ENCODE data around the gene CFAP90. TPM values are rescaled to one million over a fixed set of nuclear protein-coding genes. Genes with fewer than 3 reads are reported as not detected.

Gene CFAP90
- total RNA-seq, 4 donors from 2014 or later = not detected

GRCh38 chr5:7878381-7878873, 27.5 kb upstream of the CFAP90 start:
- no peaks in the 10 kb centered on the region for H3K27me3 ChIP-seq
- TF ChIP-seq CTCF (IDR thresholded peaks at IDR 0.05) = no peak
- TF ChIP-seq POLR2A (IDR thresholded peaks at IDR 0.05) = no peak
- no peaks in the 10 kb centered on the region for H3K9me3 ChIP-seq
- no peak for DNase-seq
- H3K27ac ChIP-seq = no peak overlapping the region
- peaks cover 0 to 20% (median 0%) of the 10 kb centered on the region in 4 donors for H3K4me1 ChIP-seq
- H3K4me3 ChIP-seq = no peak overlapping the region
- peaks cover 0 to 71% (median 0%) of the 10 kb centered on the region in 3 donors for H3K36me3 ChIP-seq

- H3K4me1 ChIP-seq = peaks cover 0 to 20% (median 0%) of the 10 kb centered on the region in 4 donors
- no peaks in the 10 kb centered on the region for H3K27me3 ChIP-seq
- TF ChIP-seq POLR2A (IDR thresholded peaks at IDR 0.05) = no peak
- TF ChIP-seq CTCF (IDR thresholded peaks at IDR 0.05) = no peak
- no peaks in the 10 kb centered on the region for H3K9me3 ChIP-seq
- H3K36me3 ChIP-seq = peaks cover 0 to 70% (median 0%) of the 10 kb centered on the region in 3 donors
- no peak overlapping the region for H3K4me3 ChIP-seq
- no peak for DNase-seq
- H3K27ac ChIP-seq = no peak overlapping the region
Observed at GRCh38 chr5:7877851-7878250, 26.9 kb upstream of the CFAP90 start.

GRCh38 chr5:7876867-7877266, 25.9 kb upstream of the CFAP90 start:
- H3K27ac ChIP-seq = no peak overlapping the region
- H3K36me3 ChIP-seq = peaks cover 0 to 66% (median 0%) of the 10 kb centered on the region in 3 donors
- H3K9me3 ChIP-seq = no peaks in the 10 kb centered on the region
- no peak for TF ChIP-seq POLR2A (IDR thresholded peaks at IDR 0.05)
- no peak for TF ChIP-seq CTCF (IDR thresholded peaks at IDR 0.05)
- no peak overlapping the region for H3K4me3 ChIP-seq
- DNase-seq = no peak
- no peaks in the 10 kb centered on the region for H3K27me3 ChIP-seq
- peaks cover 0 to 20% (median 2%) of the 10 kb centered on the region in 4 donors for H3K4me1 ChIP-seq

- no peaks in the 10 kb centered on the region for H3K27me3 ChIP-seq
- DNase-seq = no peak
- TF ChIP-seq CTCF (IDR thresholded peaks at IDR 0.05) (no peak), POLR2A (IDR thresholded peaks at IDR 0.05) (no peak)
- peaks cover 0 to 34% (median 9%) of the 10 kb centered on the region in 4 donors for H3K4me1 ChIP-seq
- peaks cover 0 to 49% (median 0%) of the 10 kb centered on the region in 3 donors for H3K36me3 ChIP-seq
- no peaks in the 10 kb centered on the region for H3K9me3 ChIP-seq
- no peak overlapping the region for H3K27ac ChIP-seq
- no peak overlapping the region for H3K4me3 ChIP-seq
Observed at GRCh38 chr5:7875151-7875550, 24.2 kb upstream of the CFAP90 start.

- no peaks in the 10 kb centered on the region for H3K9me3 ChIP-seq
- TF ChIP-seq POLR2A (IDR thresholded peaks at IDR 0.05) (no peak), CTCF (IDR thresholded peaks at IDR 0.05) (no peak)
- H3K27ac ChIP-seq = no peak overlapping the region
- no peak overlapping the region for H3K4me3 ChIP-seq
- H3K27me3 ChIP-seq = no peaks in the 10 kb centered on the region
- no peak for DNase-seq
- H3K36me3 ChIP-seq = peaks cover 0 to 44% (median 0%) of the 10 kb centered on the region in 3 donors
- H3K4me1 ChIP-seq = peaks cover 0 to 37% (median 9%) of the 10 kb centered on the region in 4 donors
Observed at GRCh38 chr5:7874639-7875038, 23.7 kb upstream of the CFAP90 start.

- DNase-seq = no peak
- H3K9me3 ChIP-seq = no peaks in the 10 kb centered on the region
- H3K4me3 ChIP-seq = no peak overlapping the region
- no peaks in the 10 kb centered on the region for H3K27me3 ChIP-seq
- no peak overlapping the region for H3K27ac ChIP-seq
- peaks cover 0 to 25% (median 9%) of the 10 kb centered on the region in 4 donors for H3K4me1 ChIP-seq
- H3K36me3 ChIP-seq = peaks cover 0 to 35% (median 0%) of the 10 kb centered on the region in 3 donors
- TF ChIP-seq CTCF (IDR thresholded peaks at IDR 0.05) (no peak), POLR2A (IDR thresholded peaks at IDR 0.05) (no peak)
Observed at GRCh38 chr5:7873216-7873615, 22.3 kb upstream of the CFAP90 start.

All from Peyer's patch (tissue), 4 donors.